Amygdala (tissue), 56 donors: Measurements from ENCODE around the gene TRMT2A.
"Not testable (repeated sequence)": the region's sequence is repeated elsewhere in the genome, so short reads cannot be mapped to it uniquely, and the experiment has no call there.

ENCODE experiments used
- DNase-seq, 56 donors: peaks; one replicate each; lab custom pipeline; 2025; lab: John Stamatoyannopoulos, UW

The TRMT2A gene

GRCh38 chr22:20116951-20117632 is at the start of gene TRMT2A:
Gene TRMT2A, minus strand, starts transcription at chr22:20117226. Its CDS starts 320 bp downstream, at chr22:20116906.
- peak; percentile 84 to 99 (median 94) for DNase-seq

GRCh38 chr22:20166703-20167102 is 49.7 kb upstream of the TRMT2A start:
- no peak for DNase-seq

- DNase-seq, result no peak
These were observed 48.9 kb upstream of the TRMT2A start for GRCh38 chr22:20165913-20166312.

- DNase-seq, result no peak
These were observed 48.4 kb upstream of the TRMT2A start for GRCh38 chr22:20165421-20165820.

- DNase-seq, result no peak
These were observed 47.8 kb upstream of the TRMT2A start for GRCh38 chr22:20164863-20165262.

GRCh38 chr22:20160041-20160440 is 43.0 kb upstream of the TRMT2A start:
- no peak for DNase-seq

- DNase-seq, result not testable (repeated sequence)
These were observed 42.5 kb upstream of the TRMT2A start for GRCh38 chr22:20159531-20159930.

- no peak for DNase-seq
These were observed 42.0 kb upstream of the TRMT2A start for GRCh38 chr22:20159076-20159475.

GRCh38 chr22:20158391-20159036 is 41.5 kb upstream of the TRMT2A start:
- DNase-seq, result no peak

- DNase-seq, result no peak
These were observed 40.6 kb upstream of the TRMT2A start for GRCh38 chr22:20157430-20158183.

GRCh38 chr22:20156611-20157429 is 39.8 kb upstream of the TRMT2A start:
- peak in 55 of 56 donors; percentile 30 to 91 (median 65) for DNase-seq

GRCh38 chr22:20156042-20156389 is 39.0 kb upstream of the TRMT2A start:
- DNase-seq, result no peak

GRCh38 chr22:20155330-20156041 is 38.5 kb upstream of the TRMT2A start:
- DNase-seq, result peak in 44 of 56 donors; percentile 9 to 80 (median 50)

GRCh38 chr22:20154602-20155187 is 37.7 kb upstream of the TRMT2A start:
- no peak for DNase-seq

- DNase-seq, result no peak
These were observed 36.9 kb upstream of the TRMT2A start for GRCh38 chr22:20153945-20154344.

- DNase-seq, result no peak
These were observed 35.5 kb upstream of the TRMT2A start for GRCh38 chr22:20152464-20152890.

GRCh38 chr22:20151276-20151588 is 34.2 kb upstream of the TRMT2A start:
- no peak for DNase-seq

GRCh38 chr22:20150381-20151275 is 33.6 kb upstream of the TRMT2A start, which contains the start of gene CCDC188:
Gene CCDC188, minus strand, starts transcription at chr22:20151055. Its CDS starts 69 bp downstream, at chr22:20150986.
- DNase-seq, result no peak
